ENCODE results near the gene PARP9.
"Not testable (repeated sequence)": the region's sequence is repeated elsewhere in the genome, so short reads cannot be mapped to it uniquely, and the experiment has no call there.

PARP9 gene

DNA sequence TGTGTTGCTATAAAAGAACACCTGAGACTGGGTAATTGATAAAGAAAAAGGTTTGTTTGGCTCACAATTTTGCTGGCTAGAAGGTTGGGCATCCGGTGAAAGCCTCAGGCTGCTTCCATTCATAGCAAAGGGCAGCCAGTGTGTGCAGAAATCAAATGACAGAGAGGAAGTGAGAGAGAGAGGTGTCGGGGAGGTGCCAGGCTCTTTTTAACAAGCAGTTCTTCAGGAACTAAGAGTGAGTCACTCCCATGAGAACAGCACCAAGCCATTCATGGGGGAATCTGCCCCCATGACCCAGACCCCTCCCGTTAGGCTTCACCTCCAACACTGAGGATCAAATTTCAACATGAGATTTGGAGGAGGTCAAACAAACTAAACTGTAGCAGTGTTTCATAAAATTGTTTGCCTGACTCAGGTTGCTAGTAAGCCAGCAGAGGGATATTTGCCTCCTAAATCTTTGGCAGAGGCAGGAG, 8.9 kb upstream of the PARP9 start:
- no peak for DNase-seq

DNA sequence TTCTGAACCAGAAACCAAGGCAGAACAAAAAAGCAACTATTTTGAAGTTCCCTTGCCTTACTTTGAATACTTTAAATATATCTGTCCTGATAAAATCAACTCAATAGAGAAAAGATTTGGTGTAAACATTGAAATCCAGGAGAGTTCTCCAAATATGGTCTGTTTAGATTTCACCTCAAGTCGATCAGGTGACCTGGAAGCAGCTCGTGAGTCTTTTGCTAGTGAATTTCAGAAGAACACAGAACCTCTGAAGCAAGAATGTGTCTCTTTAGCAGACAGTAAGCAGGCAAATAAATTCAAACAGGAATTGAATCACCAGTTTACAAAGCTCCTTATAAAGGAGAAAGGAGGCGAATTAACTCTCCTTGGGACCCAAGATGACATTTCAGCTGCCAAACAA, 4.7 kb upstream of the PARP9 start:
- no peak for DNase-seq

DNA sequence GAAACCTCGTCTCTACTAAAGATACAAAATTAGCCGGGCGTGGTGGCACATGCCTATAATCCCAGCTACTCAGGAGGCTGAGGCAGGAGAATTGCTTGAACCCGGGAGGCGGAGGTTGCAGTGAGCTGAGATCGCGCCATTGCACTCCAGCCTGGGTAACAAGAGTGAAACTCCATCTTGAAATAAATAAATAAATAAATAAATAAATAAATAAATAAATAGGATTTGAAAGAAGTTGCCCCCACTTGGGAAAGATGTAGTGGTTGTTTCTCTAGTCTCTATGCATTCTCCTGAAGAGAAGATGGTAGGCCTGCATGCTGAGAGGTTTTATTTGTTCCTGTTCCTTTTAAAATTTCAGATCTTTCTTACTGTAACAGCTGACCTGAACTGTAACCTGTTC, 4.0 kb upstream of the PARP9 start:
- DNase-seq = not testable (repeated sequence)

DNA sequence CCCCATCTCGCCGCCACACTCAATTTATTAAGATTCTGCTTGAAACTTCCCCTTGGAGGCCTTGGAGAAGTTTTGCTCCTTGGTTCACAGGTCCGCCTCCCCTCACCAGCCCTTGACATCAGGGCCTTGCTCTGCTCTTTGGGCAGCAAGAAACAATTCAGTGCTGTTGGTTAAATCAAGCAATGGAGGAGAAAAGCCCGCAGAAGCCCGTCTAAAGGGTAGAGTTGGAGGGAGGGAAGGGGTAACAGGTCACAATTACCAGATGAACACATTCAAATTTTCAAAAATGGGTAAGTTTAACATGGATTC, 429 bp downstream of the PARP9 start:
- DNase-seq = no peak

DNA sequence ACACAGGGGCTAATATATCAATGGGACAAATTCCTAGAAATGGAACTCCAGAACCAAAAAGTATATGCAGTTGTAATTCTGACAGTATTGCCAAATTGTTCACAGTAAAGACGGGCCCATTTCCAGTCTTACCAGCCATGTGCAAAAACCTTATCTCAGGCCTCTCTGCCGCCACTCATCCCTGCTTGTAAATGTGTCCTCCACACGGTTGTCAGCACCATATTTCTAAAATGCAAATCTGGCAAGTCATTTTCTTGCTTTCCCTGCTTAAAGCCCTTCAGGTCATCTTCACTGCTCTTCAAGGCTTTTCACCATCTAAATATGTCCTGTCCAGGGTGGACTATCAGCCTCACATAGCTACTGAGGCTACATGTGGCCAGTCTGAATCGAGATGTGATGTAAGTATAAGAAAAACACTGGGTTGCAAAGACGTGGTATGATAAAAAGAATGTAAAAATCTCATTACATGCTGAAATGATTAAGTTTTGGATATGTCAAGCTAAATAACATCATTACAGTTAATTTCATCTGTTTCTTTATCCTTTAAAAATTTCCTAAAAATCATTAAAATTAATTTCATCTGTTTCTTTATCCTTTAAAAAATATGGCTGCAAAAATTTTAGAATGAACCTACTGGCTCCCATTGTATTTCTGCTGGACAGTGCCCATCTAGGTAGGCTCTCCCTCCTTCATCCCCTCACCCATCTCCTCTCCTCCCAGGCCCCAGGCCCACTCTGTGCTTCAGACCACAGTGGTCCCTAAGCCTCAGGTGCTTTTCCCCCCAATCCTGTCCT, 980 bp downstream of the PARP9 start:
- no peak for DNase-seq

DNA sequence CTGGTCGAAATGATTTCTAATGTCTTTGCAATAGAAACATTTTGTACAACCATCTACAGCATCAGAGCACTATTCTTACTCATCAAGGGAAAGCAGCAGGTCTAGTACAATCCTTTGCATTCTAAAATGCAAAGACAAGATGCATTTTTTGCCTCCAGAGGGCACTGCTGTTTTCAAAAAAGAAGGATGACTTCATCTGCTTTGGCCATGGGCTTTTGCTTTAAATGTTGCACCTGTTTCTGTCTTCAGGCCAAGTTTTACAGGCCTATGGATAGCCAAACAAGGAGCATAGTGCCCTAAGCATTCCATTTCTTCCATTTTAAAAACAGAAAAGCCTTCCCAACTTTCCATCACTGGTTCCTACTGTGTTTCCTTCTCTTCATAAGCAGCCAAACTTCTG, 3.4 kb downstream of the PARP9 start:
- DNase-seq = peak; percentile 54

DNA sequence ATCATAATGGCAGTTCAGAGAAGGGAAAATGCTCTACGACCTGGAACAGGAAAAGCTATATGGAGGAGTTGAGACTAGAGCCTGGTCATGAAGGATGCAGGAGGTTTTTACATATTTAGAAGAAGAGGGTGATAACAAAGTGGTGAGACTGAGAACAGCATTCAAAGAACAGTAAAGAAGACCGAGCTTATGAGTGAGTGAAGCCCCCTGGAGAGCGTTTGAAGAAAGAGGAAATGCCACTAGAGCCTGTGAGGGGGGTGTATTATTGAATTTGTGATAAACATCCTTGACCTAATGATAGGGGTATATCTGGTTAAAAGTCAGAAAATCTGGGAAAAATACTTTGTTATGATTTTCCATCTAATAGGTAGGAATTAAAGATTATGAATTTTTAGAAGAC, 4.2 kb downstream of the PARP9 start:
- DNase-seq = no peak

DNA sequence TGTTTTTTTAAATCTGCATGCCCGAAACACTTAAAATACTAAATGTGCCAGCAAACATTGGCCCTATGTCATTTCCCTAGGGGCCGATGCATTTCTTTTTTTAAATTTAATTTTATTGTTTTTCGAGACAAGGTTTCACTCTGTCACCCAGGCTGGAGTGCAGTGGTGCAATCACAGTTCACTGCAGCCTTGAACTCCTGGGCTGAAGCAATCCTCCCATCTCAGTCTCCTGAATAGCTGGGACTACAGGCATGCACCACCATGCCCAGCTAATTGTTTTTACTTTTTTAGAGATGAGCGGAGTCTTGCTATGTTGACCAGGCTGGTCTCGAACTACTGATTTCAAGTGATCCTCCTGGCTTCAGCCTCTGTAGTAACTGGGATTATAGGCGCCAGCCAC, 5.5 kb downstream of the PARP9 start:
- no peak for DNase-seq

DNA sequence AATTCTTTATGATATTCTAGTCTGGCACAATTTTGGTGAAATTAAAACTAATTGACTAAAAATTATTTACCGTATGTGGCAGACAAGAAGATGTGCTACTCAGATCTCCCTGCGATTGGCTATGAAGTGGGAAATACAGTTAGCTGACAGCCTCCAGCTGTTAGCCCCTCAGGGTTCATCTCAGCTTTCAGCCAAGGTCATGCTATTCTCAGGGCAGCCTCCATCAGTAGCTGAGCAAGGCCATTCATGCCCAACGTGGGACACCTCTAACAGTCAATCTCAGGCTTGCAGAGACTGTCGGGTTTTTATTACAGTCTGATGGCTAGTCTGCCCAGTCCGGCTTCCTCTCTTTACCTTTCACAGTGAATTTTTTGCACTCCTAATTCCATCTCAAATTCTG, 6.7 kb downstream of the PARP9 start:
- no peak for DNase-seq

DNA sequence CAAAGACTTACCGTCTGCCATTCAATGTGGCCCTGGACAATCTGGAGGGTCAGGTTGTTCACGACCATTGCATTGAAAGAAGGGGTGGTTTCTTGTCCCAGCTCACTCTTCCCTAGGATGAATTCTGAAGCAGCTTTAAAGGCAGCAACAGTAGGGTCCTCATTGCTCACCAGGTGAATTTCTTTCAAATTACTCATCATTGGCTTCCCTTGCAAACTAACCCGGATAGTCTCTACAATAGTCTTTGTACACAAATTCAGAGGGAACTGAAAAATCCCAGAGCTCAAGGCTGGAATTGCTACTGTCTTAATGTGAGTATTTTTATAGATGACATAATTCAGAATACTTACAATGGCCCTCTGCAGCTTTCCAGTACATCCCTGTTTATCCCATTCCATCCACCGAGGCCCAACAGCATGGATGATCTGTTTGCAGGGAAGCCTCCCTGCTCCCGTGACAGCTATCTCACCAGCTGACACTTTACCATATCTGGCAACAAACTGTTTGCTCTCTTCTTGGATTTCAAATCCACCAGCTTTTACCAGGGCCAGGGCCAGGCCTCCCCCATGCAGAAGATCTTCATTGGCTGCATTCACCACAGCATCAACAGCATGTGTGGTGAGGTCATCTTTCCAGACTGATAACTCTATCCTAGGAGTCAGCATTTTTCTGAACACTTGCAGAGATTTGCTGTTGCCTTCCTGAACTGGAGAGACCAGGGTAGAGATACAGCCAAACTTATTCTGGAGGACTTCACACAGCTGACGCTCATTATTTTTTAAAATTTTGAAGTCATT, 8.6 kb downstream of the PARP9 start:
- no peak for DNase-seq

DNA sequence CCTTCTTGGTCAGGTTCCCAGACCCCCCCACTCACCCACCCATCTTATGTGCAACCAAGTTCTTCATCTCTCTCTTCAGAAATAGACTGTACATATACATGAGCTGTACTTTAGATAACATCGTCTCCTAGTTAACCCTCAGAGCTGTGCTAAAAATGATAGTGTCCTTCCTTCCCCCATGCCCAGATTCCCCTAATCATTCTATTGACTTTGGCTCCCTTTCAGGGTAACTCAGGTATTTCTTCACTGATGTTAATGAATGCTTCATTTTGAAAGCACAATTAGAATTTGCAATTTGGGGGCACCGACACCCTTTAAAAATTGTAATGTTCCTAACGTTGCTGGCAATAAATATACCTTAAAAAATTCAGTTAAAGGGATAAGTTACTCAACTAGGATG, 10.9 kb downstream of the PARP9 start:
- no peak for DNase-seq

DNA sequence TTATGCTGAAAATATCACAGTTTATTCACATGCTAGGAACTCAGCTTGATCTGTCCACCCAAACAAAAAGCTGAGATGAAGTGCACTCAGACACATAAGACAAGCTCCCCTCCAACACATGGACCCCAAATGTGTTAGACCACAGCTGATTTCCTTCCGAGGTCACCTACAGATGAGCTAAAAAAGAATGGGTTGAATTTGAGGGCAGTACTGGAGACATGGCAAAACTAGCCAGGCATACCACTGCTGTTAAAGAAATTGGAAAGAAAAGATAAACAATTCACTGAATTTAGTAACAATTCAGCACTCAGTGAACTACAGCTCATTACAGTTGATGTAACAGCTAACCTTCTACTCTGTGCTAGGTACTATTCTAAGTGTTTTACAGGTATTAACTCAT, 15.5 kb downstream of the PARP9 start:
- DNase-seq = no peak

DNA sequence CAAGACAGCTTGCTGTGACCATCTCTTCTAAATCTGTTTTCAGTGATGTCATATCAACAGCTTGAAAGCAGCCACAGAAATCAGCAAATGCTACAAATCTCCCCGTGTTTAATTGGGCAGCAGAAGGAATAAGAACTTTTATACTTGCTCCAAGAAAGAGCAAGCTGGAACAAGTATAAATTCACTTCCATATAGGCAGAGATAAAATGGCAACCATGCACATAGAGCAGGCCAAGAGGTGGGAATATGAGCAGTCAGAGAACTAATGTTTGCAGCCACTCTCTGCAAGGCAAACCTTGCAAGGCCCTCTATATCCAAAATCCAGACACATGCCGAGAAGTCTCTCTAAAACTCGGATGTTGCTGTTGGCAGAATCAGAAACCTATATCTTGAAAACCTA, 16.0 kb downstream of the PARP9 start:
- no peak for DNase-seq

DNA sequence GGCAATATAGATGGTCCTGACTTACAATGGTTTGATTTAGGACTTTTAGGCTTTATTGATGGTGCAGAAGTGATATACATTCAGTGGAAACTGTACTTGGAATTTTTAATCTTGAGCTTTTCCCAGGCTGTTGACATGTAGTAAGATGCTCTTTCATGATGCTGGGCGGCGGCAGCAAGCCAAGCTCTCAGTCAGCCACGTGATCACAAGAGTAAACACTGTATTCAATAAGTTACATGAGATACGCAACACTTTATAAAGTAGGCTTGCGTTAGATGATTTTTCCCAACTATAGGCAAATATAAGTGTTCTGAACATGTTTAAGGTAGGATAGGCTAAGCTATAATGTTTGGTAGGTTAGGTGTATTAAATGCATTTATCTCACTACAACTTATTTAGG, 17.9 kb downstream of the PARP9 start:
- DNase-seq = no peak

DNA sequence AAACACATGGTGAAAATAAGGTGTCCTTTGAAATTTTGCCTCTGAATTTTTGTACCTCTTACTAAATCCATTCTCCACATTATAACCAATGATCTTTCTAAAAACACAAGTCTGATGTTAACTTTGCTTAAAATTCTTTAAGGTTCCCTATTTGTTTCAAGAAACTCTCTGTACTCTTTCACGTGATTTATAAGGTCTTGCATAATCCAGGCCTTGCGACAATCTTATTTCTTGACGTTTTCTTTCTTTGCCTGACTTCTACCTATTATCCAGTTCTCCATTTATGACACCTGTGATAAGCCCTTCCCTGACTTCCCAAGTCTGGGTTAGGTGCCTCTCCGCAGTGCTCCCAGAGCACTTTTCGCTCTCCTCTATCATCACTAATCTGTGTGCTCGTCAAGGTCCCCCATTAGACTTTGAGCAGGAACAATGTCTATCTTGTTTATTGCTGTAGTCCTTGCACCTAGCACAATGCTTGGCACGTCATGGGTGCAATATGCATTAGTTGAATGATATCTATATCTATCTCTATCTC, 25.1 kb downstream of the PARP9 start:
- no peak for DNase-seq

DNA sequence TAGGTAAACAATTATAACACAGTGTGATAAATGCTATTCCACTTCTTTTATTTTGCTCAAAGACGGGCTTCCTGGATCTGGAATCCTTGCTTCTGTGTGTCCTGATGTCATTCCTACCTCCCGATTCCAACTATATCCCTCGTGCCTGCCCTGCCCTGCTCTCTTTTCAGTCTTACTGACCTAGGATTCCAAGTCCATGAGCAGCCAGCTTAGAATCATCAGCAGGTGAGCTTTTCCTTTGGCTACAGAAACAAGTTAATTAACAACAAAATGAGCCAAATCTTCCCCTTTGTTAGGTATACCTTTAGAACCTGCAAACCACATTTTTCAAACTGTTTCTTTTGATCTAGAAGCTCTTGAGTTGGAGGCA, 27.5 kb downstream of the PARP9 start:
- no peak for DNase-seq

DNA sequence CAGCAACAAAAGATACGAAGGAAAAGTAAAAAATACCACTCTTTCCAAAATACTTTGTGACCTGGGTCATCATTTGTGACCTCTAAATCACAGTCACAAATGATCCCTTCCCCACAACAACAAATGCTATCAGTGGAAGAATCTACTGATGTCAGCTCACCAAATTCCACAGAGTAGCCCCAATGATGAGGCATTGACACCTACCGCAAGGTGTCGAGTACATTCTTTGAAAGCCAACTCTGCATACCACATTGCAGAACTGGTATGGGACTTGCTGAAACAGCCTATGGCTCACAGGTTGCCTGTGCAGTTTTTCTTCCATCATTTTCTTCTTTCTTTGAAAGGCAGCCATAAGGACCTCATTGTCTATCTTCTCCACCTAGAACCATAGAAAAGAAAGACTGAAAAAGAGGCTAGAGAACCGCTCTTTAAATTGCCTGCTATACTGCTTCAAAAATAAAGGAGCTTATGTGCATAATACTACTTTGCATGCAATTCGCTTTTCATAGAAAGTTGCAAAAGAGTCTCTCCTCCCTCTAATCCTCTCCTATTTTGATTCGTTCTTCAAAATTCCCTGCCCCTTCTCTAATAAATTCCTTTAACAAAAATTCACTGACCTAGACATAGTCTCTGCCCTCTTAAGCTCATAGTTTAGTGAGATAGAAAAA, 28.0 kb downstream of the PARP9 start:
- no peak for DNase-seq

DNA sequence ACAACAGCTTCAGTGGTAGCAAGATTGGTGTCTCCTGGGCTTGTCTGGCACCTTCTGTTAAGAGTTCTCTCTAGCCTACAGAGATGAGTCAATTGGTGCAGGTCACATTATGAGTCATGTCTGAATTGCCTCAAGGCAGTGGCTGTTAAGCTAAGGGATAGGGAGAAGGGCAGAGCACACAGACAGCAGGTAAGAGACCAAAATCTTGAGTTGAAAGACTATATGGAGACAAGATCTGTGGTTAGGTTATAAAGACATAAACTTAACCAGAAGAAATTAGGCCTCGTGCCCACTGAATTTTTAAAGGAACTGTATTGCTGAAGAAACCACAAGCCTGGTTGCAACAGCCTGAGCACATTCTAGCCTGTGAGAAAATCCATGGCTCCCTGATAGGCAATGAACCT, 30.2 kb downstream of the PARP9 start:
- DNase-seq = no peak

DNA sequence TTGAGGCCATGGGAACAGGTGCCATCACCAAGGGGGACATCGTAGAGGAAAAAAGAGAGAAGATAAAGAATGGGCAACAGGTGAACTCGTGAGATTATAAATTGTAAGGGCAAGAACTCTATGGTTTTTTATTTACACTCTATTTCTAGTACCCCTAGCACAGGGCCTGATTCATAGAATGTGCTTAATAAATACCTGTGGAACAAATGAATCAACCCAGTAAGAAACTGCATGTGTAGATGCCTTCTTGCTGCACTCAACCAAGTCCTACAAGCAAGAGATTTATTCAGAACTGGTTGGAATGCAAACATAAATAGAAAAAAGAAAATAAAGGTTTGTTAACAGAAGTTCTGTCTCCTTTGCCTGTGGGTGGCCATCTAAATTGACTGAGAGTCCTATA, 30.6 kb downstream of the PARP9 start:
- no peak for DNase-seq

DNA sequence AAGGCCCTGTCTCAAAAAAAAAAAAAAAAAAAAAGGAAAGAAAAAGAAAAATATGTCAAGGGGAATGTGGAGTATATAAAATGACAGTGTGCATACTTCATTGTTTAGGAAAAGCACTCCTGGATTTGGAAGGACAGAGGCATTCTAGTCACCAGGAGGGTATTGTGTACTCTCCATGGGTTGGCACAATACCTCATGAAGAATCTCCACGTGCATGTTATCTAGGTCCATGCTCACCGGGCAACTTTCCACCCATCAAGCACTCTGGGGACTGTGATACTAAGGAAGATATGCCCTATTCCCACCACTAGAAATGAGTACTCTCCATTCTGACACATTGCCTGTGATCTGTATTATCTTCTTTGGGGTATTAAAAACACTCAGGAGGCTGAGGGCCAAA, 33.9 kb downstream of the PARP9 start:
- no peak for DNase-seq

DNA sequence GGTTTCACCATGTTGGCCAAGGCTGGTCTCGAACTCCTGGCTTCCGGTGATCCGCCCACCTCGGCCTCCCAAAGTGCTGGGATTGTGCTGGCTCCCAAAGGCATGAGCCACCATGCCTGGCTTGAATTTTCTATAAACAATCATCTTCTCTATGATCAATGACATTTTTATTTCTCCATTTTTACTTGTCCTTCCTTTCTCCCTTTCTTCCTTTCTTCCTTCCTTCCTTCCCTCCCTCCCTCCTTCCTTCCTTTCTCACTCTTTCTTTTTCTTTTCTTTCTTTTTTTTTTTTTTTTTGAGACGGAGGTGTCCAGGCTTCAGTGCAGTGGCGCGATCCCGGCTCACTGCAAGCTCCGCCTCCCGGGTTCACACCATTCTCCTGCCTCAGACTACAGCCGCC, 40.8 kb downstream of the PARP9 start:
- DNase-seq = no peak

DNA sequence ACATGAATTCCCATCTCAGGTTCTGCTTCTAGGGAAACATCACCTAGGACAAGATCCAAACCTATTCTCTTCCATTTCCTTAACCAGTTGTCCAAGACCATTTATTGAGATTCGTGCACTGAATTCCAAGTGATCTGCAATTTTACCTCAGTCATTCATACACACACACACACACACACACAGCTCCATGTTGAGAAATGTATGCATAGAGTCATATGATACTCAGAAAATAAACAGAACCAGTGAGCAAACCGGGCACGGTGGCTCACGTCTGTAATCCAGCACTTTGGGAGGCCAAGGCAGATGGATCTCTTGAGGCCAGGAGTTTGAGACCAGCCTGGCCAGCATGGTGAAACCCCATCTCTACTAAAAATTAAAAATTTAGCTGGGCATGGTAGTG, 43.2 kb downstream of the PARP9 start:
- no peak for DNase-seq

DNA sequence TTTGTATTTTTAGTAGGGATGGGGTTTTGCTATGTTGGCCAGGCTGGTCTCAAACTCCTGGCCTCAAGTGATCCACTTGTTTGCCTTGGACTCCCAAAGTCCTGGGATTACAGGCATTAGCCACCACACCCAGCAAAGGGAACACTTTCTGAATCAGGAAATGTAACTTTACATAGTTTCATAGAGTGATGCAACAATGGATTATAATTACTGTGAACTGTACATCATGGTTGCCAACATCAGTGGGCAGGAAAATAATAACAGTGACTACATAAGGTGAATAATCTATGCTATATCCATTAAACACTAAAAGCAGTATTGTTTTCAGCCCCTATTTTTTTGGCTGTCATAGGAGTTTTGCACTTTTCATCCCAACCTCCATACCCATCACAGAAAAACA, 44.4 kb downstream of the PARP9 start:
- DNase-seq = no peak

DNA sequence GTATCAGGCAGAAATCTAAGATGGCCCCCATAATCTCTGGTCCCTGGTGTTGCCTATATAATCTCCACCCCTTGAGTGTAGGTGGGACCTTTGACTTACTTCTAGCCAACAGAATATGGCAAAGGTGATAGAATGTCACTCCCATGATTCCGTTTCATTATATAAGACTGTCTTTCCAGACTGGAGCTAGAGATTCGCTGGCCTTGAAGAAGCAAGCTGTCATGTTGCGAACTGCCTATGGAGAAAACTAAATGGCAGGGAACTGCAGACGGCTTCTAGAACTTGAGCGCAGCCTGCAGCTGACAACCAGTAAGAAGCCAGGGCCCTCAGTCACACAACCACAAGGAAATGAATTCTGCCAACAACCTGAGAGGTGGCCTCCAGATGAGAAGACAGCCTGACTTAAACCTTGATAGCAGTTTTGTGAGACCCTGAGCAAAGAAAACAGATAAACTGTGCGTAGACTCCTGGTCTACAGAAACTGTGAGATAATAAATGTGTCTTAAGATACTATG, 47.2 kb downstream of the PARP9 start:
- DNase-seq = no peak

All from central memory CD4-positive, alpha-beta T cell (primary cell).